Activated naive CD4-positive, alpha-beta T cell (primary cell): ENCODE results near the gene PDILT.

Experiments used
- DNase-seq, 4 experiments: peaks; one replicate each; lab custom pipeline; 2025; lab: John Stamatoyannopoulos, UW

Gene PDILT

GRCh38 chr16:20359997-20360396 lies 44.5 kb downstream of the PDILT start:
- DNase-seq, result no peak

- no peak for DNase-seq
Measured at GRCh38 chr16:20355114-20355782, 49.3 kb downstream of the PDILT start.

- no peak for DNase-seq
Measured at GRCh38 chr16:20353379-20353778, 51.2 kb downstream of the PDILT start.

- DNase-seq, result no peak
Measured at GRCh38 chr16:20352615-20353014, 51.9 kb downstream of the PDILT start, which contains the start of gene UMOD. TSS of gene UMOD (minus strand) at chr16:20352715. CDS start at chr16:20350737, 1,978 bp downstream.

- DNase-seq, result no peak
Measured at GRCh38 chr16:20349615-20350014, 54.9 kb downstream of the PDILT start.

GRCh38 chr16:20348365-20349185 lies 56.0 kb downstream of the PDILT start:
- DNase-seq, result no peak

GRCh38 chr16:20347666-20348364 lies 56.7 kb downstream of the PDILT start:
- no peak for DNase-seq

- no peak for DNase-seq
Measured at GRCh38 chr16:20344611-20345010, 59.9 kb downstream of the PDILT start.

GRCh38 chr16:20339744-20340143 lies 64.8 kb downstream of the PDILT start:
- DNase-seq, result no peak

GRCh38 chr16:20336955-20337354 lies 67.6 kb downstream of the PDILT start:
- DNase-seq, result no peak

- no peak for DNase-seq
Measured at GRCh38 chr16:20334396-20334795, 70.1 kb downstream of the PDILT start.

GRCh38 chr16:20333120-20333519 lies 71.4 kb downstream of the PDILT start:
- DNase-seq, result no peak

GRCh38 chr16:20332411-20332810 lies 72.1 kb downstream of the PDILT start:
- DNase-seq, result no peak

GRCh38 chr16:20331635-20332034 lies 72.9 kb downstream of the PDILT start:
- no peak for DNase-seq

- DNase-seq, result no peak
Measured at GRCh38 chr16:20329392-20330138, 75.0 kb downstream of the PDILT start.

GRCh38 chr16:20327444-20328041 lies 77.0 kb downstream of the PDILT start, which contains the start of gene GP2:
TSS of gene GP2 (minus strand) at chr16:20327513. CDS start at chr16:20326431, 1,082 bp downstream.
- DNase-seq, result no peak

- DNase-seq, result no peak
Measured at GRCh38 chr16:20326321-20326720, 78.2 kb downstream of the PDILT start.

- no peak for DNase-seq
Measured at GRCh38 chr16:20325005-20325404, 79.5 kb downstream of the PDILT start.

GRCh38 chr16:20323591-20324117 lies 80.9 kb downstream of the PDILT start:
- no peak for DNase-seq

GRCh38 chr16:20322696-20323095 lies 81.8 kb downstream of the PDILT start:
- no peak for DNase-seq

GRCh38 chr16:20321671-20322070 lies 82.9 kb downstream of the PDILT start:
- no peak for DNase-seq
